ENCODE measurements around the gene MAX.

DNA sequence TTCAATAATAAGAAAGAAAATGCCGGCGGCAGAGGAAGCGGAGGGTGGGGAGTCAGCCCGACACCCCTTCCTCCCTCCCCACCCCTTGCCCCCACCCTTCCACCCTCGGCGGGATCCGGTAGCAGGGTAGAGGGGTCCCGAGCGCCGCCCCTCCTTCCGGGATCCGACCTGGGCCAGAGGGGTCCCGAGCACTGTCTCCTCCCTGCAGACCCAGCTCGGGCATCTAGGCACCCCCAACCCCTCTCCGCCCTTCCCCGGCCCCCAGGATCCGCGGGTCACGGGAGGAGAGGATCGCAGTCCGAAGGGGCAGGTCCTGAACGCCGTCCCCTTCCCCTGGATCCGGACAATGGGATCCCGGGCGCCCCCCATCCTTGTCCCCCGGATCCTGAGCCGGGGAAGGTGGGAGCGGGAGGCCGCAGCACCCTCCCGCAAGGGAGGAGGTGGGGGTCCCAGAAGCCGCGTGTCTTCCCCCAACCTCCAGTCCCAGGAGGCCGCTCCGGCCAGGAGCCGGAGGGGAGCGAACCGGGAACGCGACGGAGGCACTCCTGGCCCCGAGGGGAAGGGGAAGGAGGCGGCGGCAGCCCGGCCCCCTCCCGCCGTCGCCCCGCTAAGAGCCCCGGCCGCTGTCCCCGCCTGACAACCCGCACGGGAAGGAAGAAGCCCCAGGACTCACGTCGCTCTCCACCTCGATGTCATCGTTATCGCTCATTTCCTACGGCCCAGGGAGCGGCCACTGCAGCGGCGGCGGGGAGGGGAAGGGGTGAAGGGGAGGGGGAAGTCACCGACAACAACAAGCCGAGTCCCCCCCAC, 481 bp downstream of the MAX start:
- no peak for TF ChIP-seq POLR2AphosphoS5 (IDR thresholded peaks at IDR 0.05)
- TF ChIP-seq, protein P1, sequence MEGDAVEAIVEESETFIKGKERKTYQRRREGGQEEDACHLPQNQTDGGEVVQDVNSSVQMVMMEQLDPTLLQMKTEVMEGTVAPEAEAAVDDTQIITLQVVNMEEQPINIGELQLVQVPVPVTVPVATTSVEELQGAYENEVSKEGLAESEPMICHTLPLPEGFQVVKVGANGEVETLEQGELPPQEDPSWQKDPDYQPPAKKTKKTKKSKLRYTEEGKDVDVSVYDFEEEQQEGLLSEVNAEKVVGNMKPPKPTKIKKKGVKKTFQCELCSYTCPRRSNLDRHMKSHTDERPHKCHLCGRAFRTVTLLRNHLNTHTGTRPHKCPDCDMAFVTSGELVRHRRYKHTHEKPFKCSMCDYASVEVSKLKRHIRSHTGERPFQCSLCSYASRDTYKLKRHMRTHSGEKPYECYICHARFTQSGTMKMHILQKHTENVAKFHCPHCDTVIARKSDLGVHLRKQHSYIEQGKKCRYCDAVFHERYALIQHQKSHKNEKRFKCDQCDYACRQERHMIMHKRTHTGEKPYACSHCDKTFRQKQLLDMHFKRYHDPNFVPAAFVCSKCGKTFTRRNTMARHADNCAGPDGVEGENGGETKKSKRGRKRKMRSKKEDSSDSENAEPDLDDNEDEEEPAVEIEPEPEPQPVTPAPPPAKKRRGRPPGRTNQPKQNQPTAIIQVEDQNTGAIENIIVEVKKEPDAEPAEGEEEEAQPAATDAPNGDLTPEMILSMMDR (IDR thresholded peaks at IDR 0.05) = no peak
